ENCODE data around the gene STPG2. TPM values are rescaled to one million over a fixed set of nuclear protein-coding genes. Genes with fewer than 3 reads are reported as not detected.

Gene STPG2
- total and polyA plus RNA-seq, 2 of the 4 experiments (the other 2 are of a cell fraction): not detected

DNA sequence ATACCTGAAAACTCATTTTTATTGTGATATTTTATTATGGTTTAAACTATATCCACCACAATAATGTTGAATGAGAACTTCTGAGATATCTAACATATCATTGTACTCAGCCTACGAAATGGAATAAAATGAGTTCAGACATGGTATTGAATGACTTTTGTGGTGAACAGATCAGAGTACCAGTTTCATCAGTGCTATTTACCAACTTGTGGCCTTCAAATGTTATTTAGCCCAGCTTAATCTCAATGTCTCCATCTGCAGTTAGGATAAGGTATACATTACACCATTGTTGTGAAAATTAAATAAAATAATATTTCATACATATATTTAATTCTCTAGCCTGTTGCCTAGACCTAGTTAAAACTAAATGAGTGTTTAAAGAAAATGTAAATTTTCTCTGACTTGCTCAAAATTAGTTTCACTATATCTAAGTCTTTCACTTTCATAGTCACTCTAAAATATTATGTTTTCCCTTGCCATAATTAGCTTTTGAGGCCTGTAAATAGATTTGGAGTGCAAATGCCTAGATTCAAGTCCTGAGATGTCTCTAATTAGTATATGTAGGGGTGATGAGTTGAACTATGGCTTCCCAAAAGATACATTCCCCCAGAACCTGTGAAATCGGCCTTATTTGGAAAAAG, 594.2 kb downstream of the STPG2 start:
- DNase-seq (no peak), ATAC-seq (ENCODE audit: low read depth) (no peak)
- Histone ChIP-seq H4K20me1 (ENCODE audit: insufficient read depth, low read length) (no peaks in the 10 kb centered on the region), H3K9ac (ENCODE audit: low read depth, low read length) (no peak overlapping the region), H3K27me3 (ENCODE audit: control insufficient read depth, insufficient read depth, low read length) (no peaks in the 10 kb centered on the region), H3K79me1 (ENCODE audit: low read depth in 1 of 2, low read length in 2 of 2) (no peaks in the 10 kb centered on the region), H3K27ac (ENCODE audit: insufficient read depth, low read length) (no peak overlapping the region), H3K4me1 (ENCODE audit: control insufficient read depth, insufficient read depth, low read length) (no peaks in the 10 kb centered on the region), H2BK20ac (ENCODE audit: low read depth, low read length) (no peak overlapping the region), H3K36me3 (ENCODE audit: control insufficient read depth, insufficient read depth, low read length) (no peaks in the 10 kb centered on the region), H2BK15ac (ENCODE audit: low read depth, low read length) (no peak overlapping the region), H4K91ac (ENCODE audit: insufficient read depth, low read depth, low read length) (no peak overlapping the region), H3K4ac (ENCODE audit: low read depth, low read length) (no peak overlapping the region), H3K56ac (ENCODE audit: extremely low read depth, insufficient read depth, low read length) (no peak overlapping the region), H3K23ac (ENCODE audit: low read depth, low read length) (no peak overlapping the region), H3K4me3 (ENCODE audit: insufficient read depth, low read depth, low read length) (no peak overlapping the region), H3K18ac (ENCODE audit: low read depth, low read length) (no peak overlapping the region), H2BK5ac (ENCODE audit: low read depth, low read length, poor library complexity, severe bottlenecking) (no peak overlapping the region), H2AK9ac (replicated peaks; ENCODE audit: low read depth, low read length, poor library complexity) (no peak overlapping the region), H3K14ac (replicated peaks; ENCODE audit: low read depth, low read length) (no peak overlapping the region), H3K4me2 (ENCODE audit: low read depth, low read length) (no peak overlapping the region), H4K5ac (ENCODE audit: low read depth, low read length) (no peak overlapping the region), H4K8ac (ENCODE audit: low read depth in 2 of 2, low read length in 2 of 2) (no peak overlapping the region), H2AFZ (replicated peaks; ENCODE audit: low read length, poor library complexity) (no peak overlapping the region), H3K9me3 (ENCODE audit: control insufficient read depth, insufficient read depth, low read length) (peaks cover under 1% of the 10 kb centered on the region; the same call in 1 of the 2 replicates), H2AK5ac (ENCODE audit: low read depth, low read length) (no peak overlapping the region), H3K9me1 (ENCODE audit: insufficient read depth, low read length) (no peaks in the 10 kb centered on the region), H2BK120ac (ENCODE audit: low read depth, low read length) (no peak overlapping the region)
- ChIA-PET POLR2A (ENCODE audit: unreplicated experiment) (no interaction called here), CTCF (no interaction called here)
- in situ Hi-C loops (cut with MboI; ENCODE audit: low sequenced_read_pairs): no loop called here
- no TSS peak for BruUV-seq (replicated peaks)
- dilution Hi-C loops (cut with HindIII; ENCODE audit: low sequenced_read_pairs, unreplicated experiment): no loop called here
- no CpG with 5 or more reads among the region's 2 CpGs for WGBS, 2 experiments (ENCODE audit: extremely low coverage in 2 of 2, insufficient read length in 1 of 2)
- TF ChIP-seq MAFK (IDR thresholded peaks at IDR 0.05; ENCODE audit: low read depth, low read length): no peak
- TF ChIP-seq, protein P1, sequence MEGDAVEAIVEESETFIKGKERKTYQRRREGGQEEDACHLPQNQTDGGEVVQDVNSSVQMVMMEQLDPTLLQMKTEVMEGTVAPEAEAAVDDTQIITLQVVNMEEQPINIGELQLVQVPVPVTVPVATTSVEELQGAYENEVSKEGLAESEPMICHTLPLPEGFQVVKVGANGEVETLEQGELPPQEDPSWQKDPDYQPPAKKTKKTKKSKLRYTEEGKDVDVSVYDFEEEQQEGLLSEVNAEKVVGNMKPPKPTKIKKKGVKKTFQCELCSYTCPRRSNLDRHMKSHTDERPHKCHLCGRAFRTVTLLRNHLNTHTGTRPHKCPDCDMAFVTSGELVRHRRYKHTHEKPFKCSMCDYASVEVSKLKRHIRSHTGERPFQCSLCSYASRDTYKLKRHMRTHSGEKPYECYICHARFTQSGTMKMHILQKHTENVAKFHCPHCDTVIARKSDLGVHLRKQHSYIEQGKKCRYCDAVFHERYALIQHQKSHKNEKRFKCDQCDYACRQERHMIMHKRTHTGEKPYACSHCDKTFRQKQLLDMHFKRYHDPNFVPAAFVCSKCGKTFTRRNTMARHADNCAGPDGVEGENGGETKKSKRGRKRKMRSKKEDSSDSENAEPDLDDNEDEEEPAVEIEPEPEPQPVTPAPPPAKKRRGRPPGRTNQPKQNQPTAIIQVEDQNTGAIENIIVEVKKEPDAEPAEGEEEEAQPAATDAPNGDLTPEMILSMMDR (conservative IDR thresholded peaks at IDR 0.05; ENCODE audit: low read depth, low read length): no peak
- TF ChIP-seq, protein P2, sequence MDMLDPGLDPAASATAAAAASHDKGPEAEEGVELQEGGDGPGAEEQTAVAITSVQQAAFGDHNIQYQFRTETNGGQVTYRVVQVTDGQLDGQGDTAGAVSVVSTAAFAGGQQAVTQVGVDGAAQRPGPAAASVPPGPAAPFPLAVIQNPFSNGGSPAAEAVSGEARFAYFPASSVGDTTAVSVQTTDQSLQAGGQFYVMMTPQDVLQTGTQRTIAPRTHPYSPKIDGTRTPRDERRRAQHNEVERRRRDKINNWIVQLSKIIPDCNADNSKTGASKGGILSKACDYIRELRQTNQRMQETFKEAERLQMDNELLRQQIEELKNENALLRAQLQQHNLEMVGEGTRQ (IDR thresholded peaks at IDR 0.05; ENCODE audit: low read depth, low read length): no peak
- no peak for TF ChIP-seq MXI1 (IDR thresholded peaks at IDR 0.05; ENCODE audit: borderline replicate concordance, low read depth, low read length)
- TF ChIP-seq NFE2L2 (IDR thresholded peaks at IDR 0.05; ENCODE audit: low read depth, low read length): no peak
- no peak for TF ChIP-seq CEBPB (IDR thresholded peaks at IDR 0.05; ENCODE audit: low read depth, low read length)
- TF ChIP-seq MAZ (IDR thresholded peaks at IDR 0.05; ENCODE audit: borderline replicate concordance, low read depth, low read length): no peak
- TF ChIP-seq BHLHE40 (IDR thresholded peaks at IDR 0.05; ENCODE audit: low read depth, low read length): no peak
- intact Hi-C loops (cut with micrococcal nuclease): no loop called here
